ENCODE results near the gene NHERF2. TPM values are rescaled to one million over a fixed set of nuclear protein-coding genes. Genes with fewer than 3 reads are reported as not detected.

Gene NHERF2
- total RNA-seq, 6 experiments from 2014 or later, result 129 to 284 (median 186) TPM

DNA sequence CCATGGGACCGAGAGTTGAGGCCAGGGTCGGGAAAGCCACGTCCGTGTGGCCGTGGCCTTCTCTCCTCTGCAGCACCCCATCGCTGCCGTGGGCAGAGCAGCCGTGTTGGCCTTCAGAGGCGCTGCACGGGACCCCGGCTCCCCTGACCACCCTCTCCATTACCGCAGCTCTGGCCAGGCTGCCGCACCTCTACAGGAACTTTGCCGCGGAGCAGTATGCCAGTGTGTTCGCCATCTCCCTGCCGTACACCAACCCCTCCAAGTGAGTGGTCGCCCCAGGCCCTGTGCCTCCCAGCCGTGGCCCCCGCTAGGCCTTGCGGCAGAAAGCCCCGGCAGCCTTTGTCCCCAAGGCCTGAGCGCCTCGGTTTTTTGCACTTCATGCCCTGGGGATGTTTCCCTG is 48.9 kb downstream of the NHERF2 start:
- DNase-seq (no peak), ATAC-seq (no peak)
- Histone ChIP-seq H3K27ac (no peak overlapping the region), H3K9me3 (no peaks in the 10 kb centered on the region), H3K36me3 (peaks cover 0 to 69% (median 18%) of the 10 kb centered on the region in 4 donors), H3K4me3 (no peak overlapping the region), H3K4me1 (no peaks in the 10 kb centered on the region), H3K27me3 (no peaks in the 10 kb centered on the region)
- intact Hi-C loops (cut with DNase I), result no loop called here
- TF ChIP-seq, protein P1, sequence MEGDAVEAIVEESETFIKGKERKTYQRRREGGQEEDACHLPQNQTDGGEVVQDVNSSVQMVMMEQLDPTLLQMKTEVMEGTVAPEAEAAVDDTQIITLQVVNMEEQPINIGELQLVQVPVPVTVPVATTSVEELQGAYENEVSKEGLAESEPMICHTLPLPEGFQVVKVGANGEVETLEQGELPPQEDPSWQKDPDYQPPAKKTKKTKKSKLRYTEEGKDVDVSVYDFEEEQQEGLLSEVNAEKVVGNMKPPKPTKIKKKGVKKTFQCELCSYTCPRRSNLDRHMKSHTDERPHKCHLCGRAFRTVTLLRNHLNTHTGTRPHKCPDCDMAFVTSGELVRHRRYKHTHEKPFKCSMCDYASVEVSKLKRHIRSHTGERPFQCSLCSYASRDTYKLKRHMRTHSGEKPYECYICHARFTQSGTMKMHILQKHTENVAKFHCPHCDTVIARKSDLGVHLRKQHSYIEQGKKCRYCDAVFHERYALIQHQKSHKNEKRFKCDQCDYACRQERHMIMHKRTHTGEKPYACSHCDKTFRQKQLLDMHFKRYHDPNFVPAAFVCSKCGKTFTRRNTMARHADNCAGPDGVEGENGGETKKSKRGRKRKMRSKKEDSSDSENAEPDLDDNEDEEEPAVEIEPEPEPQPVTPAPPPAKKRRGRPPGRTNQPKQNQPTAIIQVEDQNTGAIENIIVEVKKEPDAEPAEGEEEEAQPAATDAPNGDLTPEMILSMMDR (IDR thresholded peaks at IDR 0.05), result no peak
- TF ChIP-seq POLR2A (IDR thresholded peaks at IDR 0.05), result no peak
- WGBS (ENCODE audit: insufficient coverage, low coverage, low lambda C conversion rate, missing lambda C conversion rate), result 86% methylated on average over 7 of the region's 24 CpGs

DNA sequence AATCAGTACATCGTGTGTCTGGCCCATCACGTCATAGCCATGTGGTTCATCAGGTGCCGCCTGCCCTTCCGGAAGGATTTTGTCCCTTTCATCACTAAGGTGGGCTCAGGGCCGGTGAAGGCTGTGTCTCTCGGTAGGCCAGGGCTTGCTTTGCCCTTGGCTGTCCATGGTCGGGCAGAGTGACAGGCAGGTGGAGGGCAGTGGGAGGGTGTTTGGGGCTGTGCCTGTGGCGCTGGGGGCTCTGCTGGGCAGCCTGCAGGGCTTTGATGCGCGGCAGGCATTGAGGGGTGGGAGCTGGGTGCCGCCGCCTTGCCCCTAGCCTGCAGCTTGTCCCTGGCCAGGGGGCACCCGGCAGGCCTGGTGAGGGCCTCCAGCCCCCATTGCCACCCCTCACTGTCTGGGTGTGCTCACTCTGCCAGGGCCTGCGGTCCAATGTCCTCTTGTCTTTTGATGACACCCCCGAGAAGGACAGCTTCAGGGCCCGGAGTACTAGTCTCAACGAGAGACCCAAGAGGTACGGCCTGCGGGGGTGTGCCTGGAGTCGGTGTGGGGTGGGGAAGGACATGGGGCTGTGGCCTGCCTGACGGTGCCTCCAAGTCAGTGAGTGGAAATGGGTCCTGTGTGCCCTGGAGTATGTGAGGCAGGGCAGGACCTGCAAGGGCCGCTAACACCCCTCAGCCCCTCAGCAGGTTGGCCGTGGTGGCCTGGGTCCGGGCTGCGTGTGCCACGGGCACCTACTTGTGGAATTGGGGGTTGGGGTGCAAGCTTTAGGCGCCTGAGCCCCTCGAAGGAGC is 49.6 kb downstream of the NHERF2 start:
- DNase-seq (no peak), ATAC-seq (no peak)
- Histone ChIP-seq H3K27me3 (no peaks in the 10 kb centered on the region), H3K9me3 (no peaks in the 10 kb centered on the region), H3K4me3 (no peak overlapping the region), H3K27ac (no peak overlapping the region), H3K4me1 (no peaks in the 10 kb centered on the region), H3K36me3 (peaks cover 0 to 70% (median 18%) of the 10 kb centered on the region in 4 donors)
- TF ChIP-seq, protein P1 (IDR thresholded peaks at IDR 0.05), result no peak
- no peak for TF ChIP-seq POLR2A (IDR thresholded peaks at IDR 0.05)
- WGBS (ENCODE audit: insufficient coverage, low coverage, low lambda C conversion rate, missing lambda C conversion rate), result 93% methylated on average over 2 of the region's 28 CpGs
- intact Hi-C loops (cut with DNase I), result no loop called here

DNA sequence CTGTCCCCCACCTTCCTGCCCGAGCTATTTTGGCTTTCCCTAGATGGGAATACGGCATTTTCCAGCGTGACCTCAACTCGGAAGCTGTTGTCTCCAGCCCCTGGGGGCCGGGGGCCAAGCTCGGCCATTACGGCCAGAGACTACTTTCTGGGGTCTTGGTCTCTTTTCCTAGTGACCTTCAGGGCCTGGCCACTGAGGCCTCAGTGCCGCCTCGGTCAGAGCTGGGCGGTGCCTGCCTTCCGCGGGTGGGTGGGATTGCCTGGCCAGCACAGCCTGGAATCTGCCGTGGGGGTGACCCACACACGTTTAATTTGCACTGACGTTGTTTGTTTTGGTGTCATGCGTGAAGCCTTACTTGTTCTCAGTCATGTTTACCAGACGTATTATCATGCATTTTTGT is 50.3 kb downstream of the NHERF2 start:
- H3K9me3 ChIP-seq, result no peaks in the 10 kb centered on the region
- ATAC-seq (no peak), DNase-seq (no peak)
- intact Hi-C loops (cut with DNase I), result no loop called here
- no peak overlapping the region for H3K4me3 ChIP-seq
- H3K36me3 ChIP-seq, result peaks cover 0 to 70% (median 15%) of the 10 kb centered on the region in 4 donors
- TF ChIP-seq, protein P1 (IDR thresholded peaks at IDR 0.05), result no peak
- no peak for TF ChIP-seq POLR2A (IDR thresholded peaks at IDR 0.05)
- peaks cover 0 to 7% (median 0%) of the 10 kb centered on the region in 4 donors for H3K4me1 ChIP-seq
- WGBS (ENCODE audit: insufficient coverage, low coverage, low lambda C conversion rate, missing lambda C conversion rate), result 73% methylated on average over 5 of the region's 17 CpGs
- no peak overlapping the region for H3K27ac ChIP-seq
- no peaks in the 10 kb centered on the region for H3K27me3 ChIP-seq

DNA sequence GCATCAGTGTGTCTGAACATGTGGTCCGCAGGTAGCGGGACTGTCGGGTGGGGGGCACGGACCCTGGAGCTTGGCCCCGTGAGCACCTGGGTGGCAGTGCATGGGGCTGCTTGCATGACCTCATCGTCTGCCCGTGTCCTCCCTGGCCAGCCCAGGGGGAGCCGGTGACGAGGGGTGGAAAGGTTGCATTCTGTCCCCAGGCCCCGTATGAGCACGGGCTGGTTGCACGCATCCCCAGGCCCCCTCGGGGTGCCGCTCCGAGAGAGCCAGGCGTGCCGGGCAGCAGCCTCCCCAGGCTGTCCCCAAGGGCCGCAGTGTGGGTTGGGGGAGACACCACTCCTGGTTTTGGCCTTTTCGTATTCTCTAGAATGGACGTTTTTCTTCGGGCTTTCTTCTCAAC is 51.0 kb downstream of the NHERF2 start:
- no peak for ATAC-seq

More for the DNA sequence above, 51.0 kb downstream of the NHERF2 start:
- intact Hi-C loops (cut with DNase I), result no loop called here
- DNase-seq, result no peak
- Histone ChIP-seq H3K27me3 (no peaks in the 10 kb centered on the region), H3K4me1 (peaks cover 0 to 14% (median 0%) of the 10 kb centered on the region in 4 donors), H3K9me3 (no peaks in the 10 kb centered on the region), H3K4me3 (no peak overlapping the region), H3K36me3 (peaks cover 0 to 63% (median 10%) of the 10 kb centered on the region in 4 donors), H3K27ac (no peak overlapping the region)
- TF ChIP-seq, protein P1 (IDR thresholded peaks at IDR 0.05), result no peak
- no peak for TF ChIP-seq POLR2A (IDR thresholded peaks at IDR 0.05)
- WGBS (ENCODE audit: insufficient coverage, low coverage, low lambda C conversion rate, missing lambda C conversion rate), result no CpG with 5 or more reads among the region's 21 CpGs
